NCI-H82 (cell line): ENCODE measurements around the gene ADAMTS19.
"Not testable (repeated sequence)": the region's sequence is repeated elsewhere in the genome, so short reads cannot be mapped to it uniquely, and the experiment has no call there.

Experiments used
- DNase-seq: peaks from one replicate; lab custom pipeline; 2025; lab: John Stamatoyannopoulos, UW

ADAMTS19 gene

GRCh38 chr5:129459777-129460671, at the start of gene ADAMTS19:
ADAMTS19 (plus strand) TSS chr5:129460298; CDS start chr5:129460392, 94 bp downstream.
- peak; percentile 22 for DNase-seq

- no peak for DNase-seq
Measured at GRCh38 chr5:129410488-129410887, 49.6 kb upstream of the ADAMTS19 start.

- no peak for DNase-seq
Measured at GRCh38 chr5:129412721-129413120, 47.4 kb upstream of the ADAMTS19 start.

GRCh38 chr5:129413570-129413969, 46.5 kb upstream of the ADAMTS19 start:
- no peak for DNase-seq

- no peak for DNase-seq
Measured at GRCh38 chr5:129419292-129419691, 40.8 kb upstream of the ADAMTS19 start.

- DNase-seq: no peak
Measured at GRCh38 chr5:129425031-129425430, 35.1 kb upstream of the ADAMTS19 start.

GRCh38 chr5:129426071-129426470, 34.0 kb upstream of the ADAMTS19 start:
- DNase-seq: no peak

GRCh38 chr5:129428636-129429035, 31.5 kb upstream of the ADAMTS19 start:
- not testable (repeated sequence) for DNase-seq

- no peak for DNase-seq
Measured at GRCh38 chr5:129431406-129431805, 28.7 kb upstream of the ADAMTS19 start.

GRCh38 chr5:129438322-129438721, 21.8 kb upstream of the ADAMTS19 start:
- no peak for DNase-seq

- no peak for DNase-seq
Measured at GRCh38 chr5:129440424-129440823, 19.7 kb upstream of the ADAMTS19 start.

GRCh38 chr5:129441096-129441495, 19.0 kb upstream of the ADAMTS19 start:
- no peak for DNase-seq

- DNase-seq: no peak
Measured at GRCh38 chr5:129445379-129445778, 14.7 kb upstream of the ADAMTS19 start.

GRCh38 chr5:129447968-129448367, 12.1 kb upstream of the ADAMTS19 start:
- peak; percentile 17 for DNase-seq

GRCh38 chr5:129448654-129449053, 11.4 kb upstream of the ADAMTS19 start:
- no peak for DNase-seq

- DNase-seq: no peak
Measured at GRCh38 chr5:129454461-129454860, 5.6 kb upstream of the ADAMTS19 start.

GRCh38 chr5:129459450-129459776, 685 bp upstream of the ADAMTS19 start:
- DNase-seq: no peak

GRCh38 chr5:129460672-129460935, 506 bp downstream of the ADAMTS19 start:
- DNase-seq: no peak

GRCh38 chr5:129460936-129461710, 1.0 kb downstream of the ADAMTS19 start:
- DNase-seq: peak; percentile 46

GRCh38 chr5:129461711-129462332, 1.7 kb downstream of the ADAMTS19 start:
- DNase-seq: no peak

GRCh38 chr5:129465776-129466344, 5.8 kb downstream of the ADAMTS19 start:
- DNase-seq: no peak

GRCh38 chr5:129474544-129474943, 14.4 kb downstream of the ADAMTS19 start:
- DNase-seq: no peak

GRCh38 chr5:129476751-129477150, 16.7 kb downstream of the ADAMTS19 start:
- no peak for DNase-seq
